Lower lobe of right lung (tissue), 2 donors: Measurements from ENCODE around the gene KIF19. TPM values are rescaled to one million over a fixed set of nuclear protein-coding genes. Genes with fewer than 3 reads are reported as not detected.

Experiments used
- ATAC-seq, 2 donors: fragments of 200-7000 bp; cut with Tn5 transposase; one replicate each; pipeline ENCODE4 v1.9.1; 2020 to 2022; ENCODE audit warnings: mild to moderate bottlenecking in 2 of 2, moderate library complexity in 2 of 2
- DNase-seq: peaks from one replicate; pipeline ENCODE4 v3.0.0-alpha.2; 2020
- H3K27ac ChIP-seq: fragments of 200-600 bp; one replicate; pipeline ENCODE4 v1.8.0; 2022
- H3K27me3 ChIP-seq: fragments of 200-600 bp; one replicate; pipeline ENCODE4 v1.8.0; 2022; ENCODE audit warnings: low read depth
- H3K36me3 ChIP-seq: fragments of 200-600 bp; one replicate; pipeline ENCODE4 v1.8.0; 2022; ENCODE audit warnings: mild to moderate bottlenecking
- H3K4me1 ChIP-seq: fragments of 200-600 bp; one replicate; pipeline ENCODE4 v1.8.0; 2022
- H3K4me3 ChIP-seq: fragments of 200-600 bp; one replicate; pipeline ENCODE4 v1.8.0; 2022; ENCODE audit warnings: mild to moderate bottlenecking
- H3K9me3 ChIP-seq: fragments of 200-600 bp; one replicate; pipeline ENCODE4 v1.8.0; 2022
- CTCF ChIP-seq: fragments of 200-600 bp; IDR thresholded peaks from one replicate; pipeline ENCODE4 v1.8.0; 2022; ENCODE audit warnings: antibody characterized with exemption, mild to moderate bottlenecking
- intact Hi-C: fragments of 100-400 bp; cut with DNase I; formaldehyde crosslinking; loops from one replicate; pipeline ENCODE4 v1.11.0; 2022
- total RNA-seq: library from RNA; stranded (reverse); fragmentation: NEBNext Ultra II Directional; extraction: Animal tissue kit (Norgen Biotek cat#: 25700); gene quantifications from one replicate; pipeline ENCODE4 v1.2.1, GENCODE V29; 2021
- donor health status: DM: no; HTN: yes; CAD: no; lungs with severe emphysema.

KIF19 gene
- total RNA-seq, 1 donor from 2014 or later, result 3.6 TPM

- no peak for TF ChIP-seq CTCF
- Histone ChIP-seq H3K4me1 (peaks cover 17% of the 10 kb centered on the region), H3K36me3 (no peaks in the 10 kb centered on the region), H3K27me3 (no peaks in the 10 kb centered on the region), H3K9me3 (no peaks in the 10 kb centered on the region), H3K27ac (peak overlapping the region; percentile 36), H3K4me3 (no peak overlapping the region)
- DNase-seq, result no peak
- intact Hi-C loops, result no loop called here
- ATAC-seq, result peak; percentile 74 to 80
Observed at GRCh38 chr17:74380086-74380958, 54.3 kb downstream of the KIF19 start.

- no peaks in the 10 kb centered on the region for H3K27me3 ChIP-seq
- H3K4me3 ChIP-seq, result no peak overlapping the region
- no peak overlapping the region for H3K27ac ChIP-seq
- no peak for ATAC-seq
- no peak for DNase-seq
- TF ChIP-seq CTCF, result no peak
- intact Hi-C loops, result no loop called here
- H3K4me1 ChIP-seq, result peaks cover 17% of the 10 kb centered on the region
- H3K36me3 ChIP-seq, result no peaks in the 10 kb centered on the region
- no peaks in the 10 kb centered on the region for H3K9me3 ChIP-seq
Observed at GRCh38 chr17:74380959-74381808, 55.2 kb downstream of the KIF19 start.

- ATAC-seq, result no peak
- no peak overlapping the region for H3K4me3 ChIP-seq
- no peak for DNase-seq
- no peaks in the 10 kb centered on the region for H3K27me3 ChIP-seq
- H3K4me1 ChIP-seq, result peaks cover 17% of the 10 kb centered on the region
- no peak overlapping the region for H3K27ac ChIP-seq
- intact Hi-C loops, result no loop called here
- H3K9me3 ChIP-seq, result no peaks in the 10 kb centered on the region
- no peak for TF ChIP-seq CTCF
- H3K36me3 ChIP-seq, result no peaks in the 10 kb centered on the region
Observed at GRCh38 chr17:74383141-74383540, 57.1 kb downstream of the KIF19 start.

- Histone ChIP-seq H3K4me1 (peaks cover 6% of the 10 kb centered on the region), H3K27ac (no peak overlapping the region), H3K4me3 (no peak overlapping the region), H3K27me3 (no peaks in the 10 kb centered on the region), H3K36me3 (no peaks in the 10 kb centered on the region), H3K9me3 (no peaks in the 10 kb centered on the region)
- ATAC-seq (no peak), DNase-seq (no peak)
- intact Hi-C loops, result no loop called here
- TF ChIP-seq CTCF, result no peak
Observed at GRCh38 chr17:74385201-74385600, 59.2 kb downstream of the KIF19 start.

- H3K27ac ChIP-seq, result no peak overlapping the region
- no peaks in the 10 kb centered on the region for H3K4me1 ChIP-seq
- ATAC-seq (no peak), DNase-seq (no peak)
- H3K4me3 ChIP-seq, result no peak overlapping the region
- intact Hi-C loops, result no loop called here
- H3K27me3 ChIP-seq, result no peaks in the 10 kb centered on the region
- H3K36me3 ChIP-seq, result no peaks in the 10 kb centered on the region
- TF ChIP-seq CTCF, result no peak
- no peaks in the 10 kb centered on the region for H3K9me3 ChIP-seq
Observed at GRCh38 chr17:74386386-74386785, 60.4 kb downstream of the KIF19 start.
